Stimulated activated CD4-positive, alpha-beta T cell treated with anti-CD3 and anti-CD28 coated beads, Interleukin-12 subunit alpha, Interleukin-12 subunit beta, amount 100 ng/mL, for 24 hours (primary cell): Measurements from ENCODE around the gene CAMTA1.

Experiments used
- DNase-seq, 2 experiments: peaks; one replicate each; pipeline ENCODE4 v3.0.0-alpha.2; 2020; ENCODE audit warnings: low read depth in 2 of 2

Gene CAMTA1

DNA sequence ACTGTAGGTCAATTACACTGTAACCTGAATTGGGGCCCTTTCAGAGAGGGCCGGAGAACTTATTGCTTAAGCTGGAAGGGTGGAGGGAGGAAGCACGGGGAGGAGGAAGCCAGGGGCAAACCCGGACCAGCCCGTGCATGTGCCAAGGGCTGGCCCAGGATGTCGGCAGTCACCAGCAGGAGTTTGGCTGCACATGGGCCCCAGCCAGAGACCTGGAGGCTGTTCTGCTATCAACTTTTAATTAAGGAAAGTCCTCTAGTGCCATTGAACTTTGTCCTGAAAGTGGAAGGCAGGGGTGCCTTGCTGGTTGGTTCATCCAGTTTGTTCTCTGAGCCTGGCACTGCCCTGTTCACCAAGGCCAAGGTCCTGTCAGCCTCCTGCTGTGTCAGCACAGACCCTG is 785.1 kb downstream of the CAMTA1 start:
- no peak for DNase-seq

GRCh38 chr1:7572654-7573152 is 787.4 kb downstream of the CAMTA1 start:
- DNase-seq, result no peak

DNA sequence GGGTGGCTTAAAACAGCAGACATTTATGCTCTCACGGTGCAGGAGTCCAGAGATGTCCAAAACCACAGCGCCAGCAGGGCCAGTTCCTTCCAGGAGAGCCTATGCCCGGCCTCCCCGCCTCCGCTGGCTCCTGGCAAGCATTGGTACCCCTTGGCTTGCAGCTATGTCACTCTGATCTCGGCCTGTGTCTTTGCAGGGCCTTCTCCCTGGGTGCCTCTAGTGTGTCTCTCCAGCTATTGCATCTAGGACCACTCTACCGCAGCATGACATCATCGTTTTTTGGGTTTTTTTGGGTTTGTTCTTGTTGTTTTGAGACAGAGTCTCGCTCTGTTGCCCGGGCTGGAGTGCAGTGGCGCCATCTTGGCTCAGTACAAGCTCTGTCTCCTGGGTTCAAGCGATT is 788.2 kb downstream of the CAMTA1 start:
- no peak for DNase-seq

- no peak for DNase-seq
These were observed 789.1 kb downstream of the CAMTA1 start for GRCh38 chr1:7574121-7575040.

DNA sequence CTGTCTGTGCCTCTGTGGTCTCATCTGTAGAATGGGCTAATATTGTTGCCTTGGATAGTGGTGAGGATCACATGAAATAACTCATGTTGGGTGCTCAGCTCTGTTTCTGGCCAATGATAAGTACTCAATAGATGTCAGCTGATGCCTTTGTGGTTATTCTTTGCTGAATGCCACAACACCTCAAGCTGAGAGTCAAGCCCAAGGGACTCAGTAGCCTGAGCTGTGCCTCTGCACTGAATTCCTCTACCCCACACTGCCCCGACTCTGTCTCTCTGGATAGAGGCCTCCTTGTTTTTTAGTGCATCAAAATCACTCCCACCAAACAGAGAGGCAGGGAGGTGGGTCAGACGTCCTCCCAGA is 789.8 kb downstream of the CAMTA1 start:
- no peak for DNase-seq

DNA sequence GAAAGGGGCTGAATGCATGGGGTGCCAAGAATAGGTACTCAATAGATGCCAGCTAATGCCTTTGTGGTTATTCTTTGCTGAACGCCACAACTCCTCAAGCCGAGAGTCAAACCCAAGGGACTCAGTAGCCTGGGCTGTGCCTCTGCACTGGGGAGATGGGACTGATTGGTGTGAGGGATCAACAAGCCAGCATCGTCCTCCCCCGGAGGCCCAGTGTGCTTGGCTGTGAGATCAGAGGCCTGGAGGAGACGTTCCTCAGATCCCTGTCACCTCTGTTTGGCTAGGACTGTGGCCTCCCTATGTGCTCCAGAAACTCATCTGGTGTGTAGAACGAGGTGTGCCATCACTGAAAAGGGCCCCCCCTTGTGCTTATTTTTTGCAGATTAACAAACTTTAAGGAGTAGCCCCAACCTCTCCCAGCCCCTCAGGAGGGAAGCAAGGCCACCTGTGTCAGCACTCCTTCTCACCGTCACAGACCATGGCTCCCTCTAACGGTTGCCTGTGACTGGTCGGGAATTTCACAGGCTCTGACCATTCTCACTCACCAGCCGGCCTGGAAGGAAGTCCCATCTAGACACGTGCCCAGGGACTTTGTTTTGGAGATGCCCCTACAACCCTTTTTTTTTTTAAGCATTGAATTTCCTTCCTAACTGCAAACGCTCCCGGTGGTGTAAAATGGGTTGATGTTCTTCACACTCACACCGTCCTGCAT is 791.8 kb downstream of the CAMTA1 start:
- no peak for DNase-seq

DNA sequence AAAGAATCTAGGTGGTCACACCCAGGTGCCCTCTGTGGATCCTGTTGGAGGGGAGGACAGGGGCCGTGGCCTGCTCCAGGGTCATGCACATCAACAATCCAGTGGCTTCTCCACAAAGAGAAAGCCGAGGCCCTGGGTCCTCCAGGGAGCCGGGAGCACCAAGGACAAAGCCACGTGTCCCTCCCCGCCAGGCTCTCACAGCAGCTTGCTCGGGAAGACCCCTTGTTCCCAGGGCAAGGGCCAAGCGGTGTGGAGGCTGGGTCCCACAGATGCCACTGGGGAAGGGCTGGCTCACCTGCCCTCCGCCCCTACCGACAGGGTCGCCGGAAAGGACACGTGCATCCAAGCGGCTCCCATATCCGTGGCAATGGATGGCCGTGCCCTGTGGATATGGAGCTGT is 793.0 kb downstream of the CAMTA1 start:
- no peak for DNase-seq

- DNase-seq, result no peak
These were observed 793.8 kb downstream of the CAMTA1 start for GRCh38 chr1:7579016-7579415.

- no peak for DNase-seq
These were observed 794.9 kb downstream of the CAMTA1 start for GRCh38 chr1:7579831-7580804.

DNA sequence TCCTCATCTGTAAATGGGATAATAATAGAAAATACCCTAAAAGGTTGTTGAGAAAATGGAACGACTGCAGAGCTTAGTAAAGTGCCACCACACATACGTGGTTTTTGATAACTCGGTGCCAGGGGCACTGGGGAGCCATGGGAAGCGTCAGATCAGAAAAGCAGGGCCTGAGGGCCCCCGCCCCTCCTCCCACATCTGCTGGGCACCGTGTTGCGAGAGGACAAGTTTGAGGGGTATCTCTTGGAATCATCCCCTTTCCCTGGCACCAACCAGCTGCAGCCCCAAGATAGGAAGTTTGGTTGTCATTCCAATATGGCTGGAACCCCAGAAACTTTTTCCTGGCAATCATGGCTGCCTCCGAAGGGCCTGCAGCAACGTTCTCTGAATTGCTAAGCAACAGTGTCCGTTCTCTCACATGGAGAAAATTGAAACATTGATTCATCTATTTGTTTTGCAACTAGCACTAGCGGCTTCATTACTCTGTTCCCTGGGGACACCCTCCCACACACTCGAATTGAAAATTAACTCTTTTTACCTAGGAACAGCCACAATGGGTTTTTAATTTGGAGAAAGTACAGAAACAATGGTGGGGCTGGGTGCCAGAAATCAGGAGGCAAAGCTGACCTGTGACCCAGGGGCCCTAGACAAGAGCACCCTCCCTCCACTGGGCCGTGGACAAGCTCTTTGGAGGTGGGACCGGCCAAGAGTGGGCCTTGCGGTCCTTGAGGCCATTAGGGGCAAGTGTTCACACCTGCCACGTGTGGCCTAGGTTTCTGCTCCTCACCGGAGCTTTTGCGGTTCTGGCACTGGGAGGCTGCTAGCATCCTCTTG is 795.9 kb downstream of the CAMTA1 start:
- no peak for DNase-seq

DNA sequence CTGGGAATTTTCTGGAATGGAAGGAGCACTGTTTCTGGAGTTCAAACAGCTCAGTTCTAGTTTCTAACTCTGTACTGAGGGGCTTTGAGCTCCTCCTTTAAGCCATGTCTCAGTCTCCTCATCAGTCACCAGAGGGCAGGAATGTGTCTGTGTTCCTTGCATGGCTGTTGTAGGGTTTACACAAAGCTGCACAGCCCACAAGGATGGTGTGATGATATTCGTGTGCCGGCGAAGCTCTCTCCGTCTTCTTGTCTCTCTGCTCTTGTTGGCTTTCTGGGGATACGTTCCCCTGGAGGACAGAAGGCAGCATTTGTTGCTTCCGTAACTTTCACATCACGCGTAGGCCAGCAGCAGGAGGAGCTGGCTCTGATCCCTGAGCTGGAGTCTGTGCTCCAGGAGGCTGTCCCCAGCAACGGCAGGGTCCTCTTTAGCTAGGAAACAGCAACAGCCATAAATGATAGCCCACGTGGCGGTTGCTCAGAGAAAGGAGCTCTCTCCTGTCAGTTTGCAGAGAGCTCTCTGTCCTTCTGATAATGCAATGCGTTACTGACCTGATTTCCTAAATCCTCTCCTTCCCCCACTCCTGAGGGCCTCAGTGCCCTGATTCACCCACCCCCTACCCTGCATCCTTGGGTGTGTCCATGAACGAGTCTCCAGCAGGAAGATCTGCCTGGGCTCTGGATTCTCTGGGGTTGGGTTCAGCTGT is 796.7 kb downstream of the CAMTA1 start:
- DNase-seq, result no peak

DNA sequence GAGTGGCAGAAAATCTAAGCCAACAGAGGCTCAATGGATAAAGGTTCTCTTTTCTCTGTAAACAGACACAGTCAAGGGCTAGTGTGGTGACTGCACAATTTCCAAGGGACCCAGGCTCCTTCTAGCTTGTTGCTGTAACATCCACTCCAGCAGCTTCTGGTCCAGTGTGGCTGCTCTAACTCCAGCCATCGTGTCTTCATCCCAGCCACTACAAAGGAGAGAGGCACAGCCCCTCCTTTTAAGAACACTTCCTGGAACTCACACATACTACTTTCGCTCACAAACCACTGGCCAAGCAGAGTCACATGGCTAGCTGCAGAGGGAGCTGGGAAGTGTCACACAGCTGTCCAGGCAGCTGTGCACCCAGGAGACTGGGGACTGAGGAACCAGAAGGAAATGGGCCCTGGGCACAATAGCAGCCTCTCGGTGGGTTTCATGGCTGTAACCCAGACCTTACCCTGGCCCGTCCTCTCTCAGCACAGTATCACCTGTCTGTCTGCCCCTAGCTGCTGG is 797.3 kb downstream of the CAMTA1 start:
- DNase-seq, result no peak

GRCh38 chr1:7583291-7584096 is 798.2 kb downstream of the CAMTA1 start:
- DNase-seq, result no peak

DNA sequence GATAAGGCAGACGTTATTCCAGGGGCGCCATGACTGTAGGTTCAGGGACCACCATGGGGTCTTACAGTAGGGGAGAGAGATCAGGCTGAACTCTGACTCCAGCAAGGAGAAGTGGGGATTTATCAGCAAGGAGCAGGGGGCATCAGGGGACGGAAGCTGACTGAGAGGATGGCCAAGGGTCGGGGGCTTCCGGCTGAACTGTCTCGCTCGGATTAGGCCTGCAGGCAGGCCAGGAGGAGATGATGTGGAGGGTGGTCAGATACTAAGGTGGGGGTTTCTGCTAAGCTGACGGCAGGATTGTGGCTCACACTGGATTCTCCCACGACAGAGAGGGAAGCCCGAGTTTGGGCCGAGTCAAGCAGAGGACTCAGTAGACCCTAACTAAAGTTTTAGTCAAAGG is 798.9 kb downstream of the CAMTA1 start:
- DNase-seq, result no peak

GRCh38 chr1:7584643-7585042 is 799.4 kb downstream of the CAMTA1 start:
- no peak for DNase-seq

DNA sequence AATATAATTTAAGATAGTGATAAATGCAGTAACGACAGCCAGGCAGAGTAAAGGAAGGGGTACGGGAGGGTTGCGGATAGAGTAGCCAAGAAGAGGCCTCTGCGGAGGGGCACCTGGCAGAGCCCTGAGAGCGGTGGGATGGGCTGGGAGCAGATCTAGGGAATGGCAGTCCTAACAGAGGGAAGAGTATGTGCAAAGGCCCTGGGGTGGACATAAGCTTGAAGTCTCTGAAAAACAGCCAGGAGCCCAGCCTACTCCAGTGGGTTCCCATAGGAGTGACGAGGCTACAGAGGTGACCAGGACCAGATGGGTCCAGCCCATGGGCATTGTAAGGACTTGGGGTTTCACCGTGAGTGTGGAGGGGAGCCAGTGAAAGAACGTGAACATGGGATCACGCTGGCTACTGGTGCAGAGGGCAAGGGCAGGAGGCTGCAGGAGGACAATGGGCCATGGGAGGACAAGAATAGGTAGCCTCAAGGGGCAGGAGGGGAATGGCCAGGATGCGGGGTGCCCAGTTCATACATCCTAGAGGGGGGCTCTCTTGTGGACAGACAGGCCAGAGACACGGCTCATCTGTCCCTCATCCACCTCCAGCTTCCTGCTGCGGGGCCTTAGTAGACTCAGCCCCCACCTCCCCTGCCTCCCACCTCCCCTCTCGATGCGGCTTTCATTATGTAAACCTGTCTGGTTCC is 800.1 kb downstream of the CAMTA1 start:
- DNase-seq, result no peak

DNA sequence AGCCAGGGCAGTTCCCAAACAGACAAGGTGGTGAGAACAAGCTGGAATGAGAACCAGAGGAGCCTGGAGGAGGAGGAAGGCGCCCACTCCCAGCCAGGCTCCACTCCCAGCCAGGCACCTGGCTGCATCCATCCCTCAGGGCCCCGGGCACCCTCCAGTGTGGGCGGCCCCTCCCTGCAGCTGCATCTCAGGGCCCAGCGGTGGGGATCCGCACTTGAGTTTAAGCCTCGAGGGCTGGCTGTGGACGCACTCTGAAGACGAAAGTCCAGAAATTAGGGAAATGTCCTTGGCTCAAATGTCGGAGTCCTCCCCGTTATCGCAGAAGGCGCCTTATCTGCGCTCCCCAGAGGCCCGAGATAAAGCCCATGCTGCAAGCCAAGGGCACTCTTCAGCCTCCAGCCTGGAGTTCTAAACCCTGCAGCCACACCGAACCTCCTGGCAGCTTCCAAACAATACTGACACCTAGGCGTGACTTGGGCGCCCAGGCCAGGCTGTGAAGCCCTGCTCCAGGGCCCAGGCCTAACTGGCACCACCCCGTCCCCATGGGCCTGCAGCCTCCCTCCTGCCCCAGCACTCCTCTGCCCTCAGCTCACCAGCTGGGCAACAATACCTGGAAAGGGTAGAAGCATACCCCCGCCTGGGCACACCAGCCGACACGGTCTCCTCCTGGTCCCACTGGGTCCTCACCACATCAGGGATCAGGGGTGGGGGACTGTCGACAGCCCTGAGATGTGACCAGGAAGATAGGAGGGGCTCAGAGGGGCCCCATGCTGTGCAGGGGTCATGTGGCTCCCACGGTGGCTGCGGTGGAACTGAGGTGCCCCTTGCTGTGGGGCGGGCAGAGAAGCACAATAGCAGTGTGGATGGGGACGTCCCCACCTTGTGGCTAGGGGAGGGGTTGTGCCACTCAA is 801.0 kb downstream of the CAMTA1 start:
- DNase-seq, result no peak
